ENCODE measurements around the gene MFAP2.

Gene MFAP2

GRCh38 chr1:16973215-16973614 lies 7.2 kb downstream of the MFAP2 start:
- Histone ChIP-seq H3K79me2 (ENCODE audit: insufficient read depth, low read length) (no peaks in the 10 kb centered on the region), H3K4me2 (ENCODE audit: low read depth, low read length, poor library complexity, severe bottlenecking) (no peak overlapping the region), H3F3A (ENCODE audit: insufficient read depth) (no peaks in the 10 kb centered on the region), H4K20me1 (ENCODE audit: low read depth, low read length) (no peaks in the 10 kb centered on the region), H3K4me3 (ENCODE audit: insufficient read depth, low read length, poor library complexity, severe bottlenecking) (no peak overlapping the region), H3K27ac (ENCODE audit: low read depth, low read length) (no peak overlapping the region), H3K36me3 (ENCODE audit: low read length) (no peaks in the 10 kb centered on the region), H2AFZ (ENCODE audit: low read depth, low read length, severe bottlenecking) (no peak overlapping the region), H3K9ac (ENCODE audit: low read length) (no peak overlapping the region), H3K9me2 (replicated peaks; ENCODE audit: insufficient read depth, low read length) (no peaks in the 10 kb centered on the region), H3K27me3 (ENCODE audit: low read length) (no peaks in the 10 kb centered on the region), H3K9me3 (ENCODE audit: insufficient read depth, low read length) (no peaks in the 10 kb centered on the region)
- TF ChIP-seq CTCF (IDR thresholded peaks at IDR 0.05; ENCODE audit: insufficient read depth, low read length, poor library complexity, severe bottlenecking) = no peak
- TF ChIP-seq EZH2phosphoT487 (conservative IDR thresholded peaks at IDR 0.05; ENCODE audit: low read length) = no peak

GRCh38 chr1:16972189-16972895 lies 8.1 kb downstream of the MFAP2 start:
- no peaks in the 10 kb centered on the region for H3K27me3 ChIP-seq (ENCODE audit: low read length)
- no peak overlapping the region for H3K4me2 ChIP-seq (ENCODE audit: low read depth, low read length, poor library complexity, severe bottlenecking)
- no peaks in the 10 kb centered on the region for H3K9me2 ChIP-seq (replicated peaks; ENCODE audit: insufficient read depth, low read length)
- no peaks in the 10 kb centered on the region for H3F3A ChIP-seq (ENCODE audit: insufficient read depth)
- H3K9me3 ChIP-seq (ENCODE audit: insufficient read depth, low read length) = no peaks in the 10 kb centered on the region
- H3K4me3 ChIP-seq (ENCODE audit: insufficient read depth, low read length, poor library complexity, severe bottlenecking) = no peak overlapping the region
- TF ChIP-seq CTCF (IDR thresholded peaks at IDR 0.05; ENCODE audit: insufficient read depth, low read length, poor library complexity, severe bottlenecking) = no peak
- TF ChIP-seq EZH2phosphoT487 (conservative IDR thresholded peaks at IDR 0.05; ENCODE audit: low read length) = no peak
- no peaks in the 10 kb centered on the region for H3K79me2 ChIP-seq (ENCODE audit: insufficient read depth, low read length)
- no peaks in the 10 kb centered on the region for H4K20me1 ChIP-seq (ENCODE audit: low read depth, low read length)
- no peak overlapping the region for H2AFZ ChIP-seq (ENCODE audit: low read depth, low read length, severe bottlenecking)
- no peak overlapping the region for H3K9ac ChIP-seq (ENCODE audit: low read length)
- no peaks in the 10 kb centered on the region for H3K36me3 ChIP-seq (ENCODE audit: low read length)
- no peak overlapping the region for H3K27ac ChIP-seq (ENCODE audit: low read depth, low read length)

- Histone ChIP-seq H2AFZ (ENCODE audit: low read depth, low read length, severe bottlenecking) (no peak overlapping the region), H3K36me3 (ENCODE audit: low read length) (no peaks in the 10 kb centered on the region), H4K20me1 (ENCODE audit: low read depth, low read length) (no peaks in the 10 kb centered on the region), H3K27ac (ENCODE audit: low read depth, low read length) (no peak overlapping the region), H3K79me2 (ENCODE audit: insufficient read depth, low read length) (no peaks in the 10 kb centered on the region), H3K9me2 (replicated peaks; ENCODE audit: insufficient read depth, low read length) (no peaks in the 10 kb centered on the region), H3K9ac (ENCODE audit: low read length) (no peak overlapping the region), H3K4me3 (ENCODE audit: insufficient read depth, low read length, poor library complexity, severe bottlenecking) (no peak overlapping the region), H3F3A (ENCODE audit: insufficient read depth) (no peaks in the 10 kb centered on the region), H3K9me3 (ENCODE audit: insufficient read depth, low read length) (no peaks in the 10 kb centered on the region), H3K27me3 (ENCODE audit: low read length) (no peaks in the 10 kb centered on the region), H3K4me2 (ENCODE audit: low read depth, low read length, poor library complexity, severe bottlenecking) (no peak overlapping the region)
- no peak for TF ChIP-seq EZH2phosphoT487 (conservative IDR thresholded peaks at IDR 0.05; ENCODE audit: low read length)
- TF ChIP-seq CTCF (IDR thresholded peaks at IDR 0.05; ENCODE audit: insufficient read depth, low read length, poor library complexity, severe bottlenecking) = no peak
These were observed 8.9 kb downstream of the MFAP2 start for GRCh38 chr1:16971341-16972188.

Measured in SU-DHL-6 (cell line).